SKM-1 treated with dmso at 0.1 percent for 144 hours (cell line): Measurements from ENCODE around the gene NRSN1.
"Not testable (repeated sequence)": the region's sequence is repeated elsewhere in the genome, so short reads cannot be mapped to it uniquely, and the experiment has no call there.

ENCODE experiments used
- DNase-seq: peaks from one replicate; lab custom pipeline; 2025; ENCODE audit not compliant: unreplicated experiment; lab: John Stamatoyannopoulos, UW

NRSN1 gene

DNA sequence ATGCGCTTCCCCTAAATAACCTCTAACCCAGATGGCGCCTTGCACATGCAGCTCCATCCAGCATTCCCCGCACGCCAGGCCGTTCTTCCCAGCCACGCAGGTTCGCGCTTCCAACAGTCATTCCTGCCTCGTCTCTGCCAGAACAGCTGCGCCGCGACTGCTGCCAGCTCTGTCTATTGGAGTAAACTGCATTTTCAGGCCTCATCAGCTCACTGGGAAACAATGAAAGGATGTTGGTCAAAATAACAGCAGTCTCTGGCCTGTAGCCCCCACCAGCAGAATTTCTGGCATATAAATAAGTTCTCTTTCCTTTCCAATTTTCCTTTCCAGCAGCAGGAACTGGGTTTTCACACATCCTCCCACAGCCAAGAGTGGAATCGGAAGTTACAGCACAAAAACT lies 14.6 kb downstream of the NRSN1 start:
- no peak for DNase-seq

DNA sequence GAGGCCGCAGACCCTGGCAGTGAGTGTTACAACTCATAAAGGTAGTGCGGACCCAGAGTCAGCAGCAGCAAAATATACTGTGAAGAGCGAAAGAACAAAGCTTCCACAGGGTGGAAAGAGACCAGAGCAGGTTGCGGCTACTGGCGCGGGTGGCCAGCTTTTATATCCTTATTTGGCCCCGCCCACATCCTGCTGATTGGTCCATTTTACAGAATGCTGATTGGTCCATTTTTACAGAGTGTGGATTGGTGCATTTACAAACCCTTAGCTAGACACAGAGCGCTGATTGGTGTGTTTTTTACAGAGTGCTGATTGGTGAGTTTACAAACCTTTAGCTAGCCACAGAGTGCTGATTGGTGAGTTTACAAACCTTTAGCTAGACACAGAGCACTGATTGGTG lies 16.7 kb downstream of the NRSN1 start:
- DNase-seq: not testable (repeated sequence)

DNA sequence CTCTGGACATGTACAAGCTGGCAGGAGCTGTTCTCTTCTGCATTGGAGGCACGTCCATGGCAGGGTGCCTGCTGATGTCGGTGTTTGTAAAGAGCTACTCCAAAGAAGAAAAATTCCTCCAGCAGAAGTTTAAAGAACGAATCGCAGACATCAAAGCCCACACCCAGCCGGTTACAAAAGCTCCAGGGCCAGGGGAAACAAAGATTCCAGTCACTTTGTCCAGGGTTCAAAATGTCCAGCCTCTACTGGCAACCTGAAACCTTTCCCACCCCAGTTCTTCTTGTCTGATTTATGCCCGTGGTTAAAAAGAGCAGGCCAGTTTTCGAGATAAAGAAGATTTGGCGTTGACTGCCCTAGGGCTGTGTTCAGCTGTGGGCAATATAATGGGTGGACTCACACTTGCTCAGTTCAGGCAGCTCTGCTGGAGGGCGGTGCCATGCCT lies 19.7 kb downstream of the NRSN1 start:
- no peak for DNase-seq

DNA sequence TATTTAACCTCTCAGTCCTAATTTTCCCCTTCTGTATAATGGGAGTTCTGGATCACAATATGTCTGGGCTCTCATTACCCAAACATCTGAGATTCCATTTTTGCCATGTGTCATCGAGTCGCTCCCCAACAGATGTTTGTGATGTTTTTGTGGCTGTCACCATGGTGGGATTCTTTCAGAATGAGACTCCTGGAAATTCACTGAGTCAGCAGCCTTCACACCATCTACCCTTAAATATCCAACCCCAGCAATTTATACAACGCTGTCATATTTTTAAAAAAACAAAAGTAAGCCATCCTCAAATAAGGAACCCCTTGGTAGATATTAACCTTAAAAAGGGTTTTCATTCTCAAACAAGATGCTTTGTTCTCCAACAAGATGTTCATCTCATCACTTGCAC lies 20.9 kb downstream of the NRSN1 start:
- no peak for DNase-seq

DNA sequence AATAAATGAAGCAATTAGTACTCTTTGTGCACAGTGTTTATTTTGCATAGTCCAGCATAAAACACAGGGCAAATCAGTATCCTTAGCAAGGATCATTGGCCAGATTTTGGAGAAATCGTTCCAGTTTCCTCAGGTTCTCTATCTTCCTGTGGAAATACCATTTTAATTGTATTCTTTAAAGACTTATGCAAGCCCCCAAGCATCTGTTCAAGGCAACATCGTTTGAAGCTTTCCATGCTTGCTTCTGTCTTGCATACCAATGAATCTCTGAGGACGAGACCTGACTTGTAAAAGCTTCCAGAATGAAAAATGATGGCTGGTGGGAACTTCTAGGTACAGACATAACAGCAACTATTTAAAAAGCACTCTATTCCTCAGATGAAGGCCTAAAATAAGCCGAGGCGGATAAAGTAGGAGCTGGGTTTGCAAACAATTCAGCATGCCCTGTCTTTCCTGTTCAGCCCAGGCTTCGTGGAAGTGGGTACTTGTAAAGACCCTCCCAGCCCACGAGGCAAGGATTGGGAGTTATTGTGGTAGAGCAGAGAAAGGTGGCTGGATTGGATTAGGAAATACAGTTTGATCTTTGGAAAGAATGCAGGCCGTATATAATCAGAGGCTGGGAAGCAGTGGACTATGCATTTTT lies 21.6 kb downstream of the NRSN1 start:
- no peak for DNase-seq

DNA sequence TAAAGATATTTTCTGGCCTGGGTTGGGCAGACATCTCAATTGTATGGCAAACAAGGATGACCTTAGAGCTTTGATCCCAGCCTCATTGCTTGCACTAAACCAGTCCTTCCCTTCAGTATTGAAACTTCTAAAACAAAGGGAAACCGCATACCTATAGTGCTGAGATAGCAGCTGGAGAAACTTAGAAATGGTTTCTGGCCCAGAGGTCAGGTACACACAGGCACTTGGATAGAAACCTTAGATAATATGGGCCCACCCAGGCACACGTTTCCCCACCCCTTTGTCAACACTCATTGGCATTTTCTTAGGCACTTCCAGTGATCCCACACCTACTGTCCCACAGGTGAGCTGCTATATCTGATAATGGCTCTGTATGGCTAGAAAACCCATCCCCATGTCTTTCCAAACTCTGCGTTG lies 22.1 kb downstream of the NRSN1 start:
- DNase-seq: no peak

DNA sequence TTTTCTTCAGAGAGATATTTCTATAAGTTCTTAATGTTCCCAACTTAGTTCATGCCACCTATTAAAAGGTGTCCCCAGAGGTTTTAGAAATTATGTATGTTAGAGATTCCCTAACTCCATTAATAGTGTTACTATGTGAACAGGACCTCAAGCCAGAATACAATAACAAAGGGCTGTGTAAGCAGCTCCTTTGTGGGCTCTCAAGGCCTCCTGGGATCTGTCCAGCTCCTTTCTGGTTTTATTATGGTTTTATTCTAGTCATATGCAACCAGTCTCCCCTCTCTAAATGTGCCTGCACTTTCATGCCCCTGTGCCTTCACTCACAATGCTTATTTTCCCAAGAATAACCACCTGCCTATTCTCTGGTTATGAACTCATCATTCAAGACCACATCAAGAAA lies 22.7 kb downstream of the NRSN1 start:
- no peak for DNase-seq

DNA sequence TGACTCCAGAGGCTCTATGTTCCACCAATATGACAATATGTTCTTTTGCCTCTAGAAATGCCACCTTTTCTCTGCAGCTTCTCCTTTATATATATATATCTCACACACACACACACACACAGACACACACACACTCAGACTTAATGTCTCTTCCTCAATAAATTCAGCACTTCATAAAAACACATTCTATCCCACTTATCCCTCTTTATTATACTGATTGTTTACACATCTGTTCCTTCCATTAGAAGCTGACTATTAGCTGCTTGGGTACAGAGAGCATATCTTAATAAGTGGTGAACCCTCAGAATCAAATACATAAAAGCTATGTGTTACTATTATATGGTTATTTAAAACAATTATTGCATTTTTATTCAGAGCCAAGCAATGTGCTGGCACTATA lies 23.3 kb downstream of the NRSN1 start:
- DNase-seq: no peak

DNA sequence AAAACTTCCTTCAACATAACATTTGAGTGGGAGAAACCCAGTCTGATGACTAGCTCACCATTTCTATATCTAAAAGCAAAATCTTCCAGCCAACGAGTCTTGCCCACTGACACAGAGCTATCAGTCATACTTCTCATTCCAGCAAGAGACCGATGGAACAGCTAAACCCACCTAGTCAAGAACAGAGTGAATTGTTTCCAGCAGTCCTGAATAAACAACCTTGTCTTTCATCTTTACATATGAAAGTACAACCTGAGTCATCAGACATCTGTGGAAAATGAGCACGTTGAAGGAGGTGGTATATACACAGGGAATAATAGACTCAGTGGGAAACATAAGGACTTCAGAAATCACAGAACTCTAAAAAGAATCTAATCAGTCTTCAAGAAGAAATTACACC lies 23.8 kb downstream of the NRSN1 start:
- DNase-seq: no peak

DNA sequence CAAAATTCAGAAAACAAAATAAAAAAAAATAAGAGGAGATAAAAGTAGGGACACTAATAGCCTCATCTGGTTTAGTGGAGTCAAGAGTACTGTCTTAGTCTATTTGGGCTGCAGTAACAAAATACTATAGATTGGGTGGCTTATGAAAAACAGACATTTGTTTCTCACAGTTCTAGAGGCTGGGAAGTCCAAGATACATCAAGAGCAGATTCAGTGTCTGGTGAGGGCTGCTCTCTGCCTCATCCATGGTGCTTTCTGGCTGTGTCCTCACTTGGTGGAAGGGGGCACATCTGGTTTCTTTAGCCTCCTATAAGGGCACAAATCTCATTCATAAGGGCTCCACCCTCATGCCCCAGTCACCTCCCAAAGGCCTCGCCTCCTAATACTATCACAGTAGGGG lies 26.0 kb downstream of the NRSN1 start:
- no peak for DNase-seq

DNA sequence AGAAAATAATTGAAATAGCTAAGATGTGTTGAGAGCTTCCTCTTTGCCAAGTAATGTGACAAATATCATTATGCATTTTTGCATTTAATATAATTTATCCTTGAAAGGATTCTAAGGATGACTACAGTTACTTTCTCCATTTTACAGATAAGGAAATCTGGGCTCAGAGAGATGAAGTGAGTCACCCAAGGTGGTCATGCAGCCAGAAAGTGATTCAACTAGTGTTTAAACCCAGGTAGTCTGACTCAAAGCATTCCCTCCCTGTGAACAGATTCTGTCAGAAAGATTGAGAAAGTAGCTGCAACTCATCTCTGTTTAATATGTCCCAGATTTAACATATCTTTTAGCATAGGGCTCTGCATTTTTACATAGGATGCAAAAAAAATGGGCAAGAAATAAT lies 28.1 kb downstream of the NRSN1 start:
- no peak for DNase-seq

DNA sequence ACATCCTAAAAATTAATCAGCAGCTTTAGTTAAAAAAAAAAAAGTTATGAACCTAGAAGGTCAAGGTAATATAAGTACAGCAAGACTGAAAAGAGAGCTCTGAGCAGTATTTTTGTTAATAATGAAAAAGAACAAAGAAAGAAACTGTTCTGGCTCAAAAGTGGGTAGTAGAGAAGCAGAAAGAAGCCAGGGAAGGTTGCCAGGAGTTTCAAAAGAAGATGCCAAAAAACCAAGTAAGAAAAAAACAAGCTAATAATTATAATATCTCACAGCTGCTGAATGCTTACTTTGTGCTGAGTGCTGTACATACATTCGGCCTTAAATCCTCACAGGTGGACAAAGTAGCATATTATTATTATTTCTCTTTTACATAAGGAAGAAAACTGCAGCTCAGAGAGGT lies 31.9 kb downstream of the NRSN1 start:
- no peak for DNase-seq

DNA sequence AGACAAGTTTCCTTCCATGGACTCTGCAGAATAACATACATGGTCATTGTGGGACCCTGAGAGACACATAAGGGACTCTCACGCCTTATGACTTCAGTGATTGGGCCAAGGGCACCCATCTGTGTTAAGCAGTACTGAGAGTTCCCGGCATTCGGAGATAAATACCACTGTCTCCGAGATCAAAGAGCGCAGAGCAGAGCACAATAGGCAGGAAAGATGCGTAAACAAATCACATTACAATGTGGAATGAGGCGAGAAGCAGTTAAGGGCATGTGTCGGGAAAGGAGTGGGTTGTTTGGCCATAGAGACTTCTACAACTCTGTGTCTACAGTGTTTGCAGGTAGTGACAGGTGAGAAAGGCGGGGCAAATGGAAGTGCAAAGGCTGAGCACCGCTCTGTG lies 57.6 kb downstream of the NRSN1 start:
- DNase-seq: no peak

DNA sequence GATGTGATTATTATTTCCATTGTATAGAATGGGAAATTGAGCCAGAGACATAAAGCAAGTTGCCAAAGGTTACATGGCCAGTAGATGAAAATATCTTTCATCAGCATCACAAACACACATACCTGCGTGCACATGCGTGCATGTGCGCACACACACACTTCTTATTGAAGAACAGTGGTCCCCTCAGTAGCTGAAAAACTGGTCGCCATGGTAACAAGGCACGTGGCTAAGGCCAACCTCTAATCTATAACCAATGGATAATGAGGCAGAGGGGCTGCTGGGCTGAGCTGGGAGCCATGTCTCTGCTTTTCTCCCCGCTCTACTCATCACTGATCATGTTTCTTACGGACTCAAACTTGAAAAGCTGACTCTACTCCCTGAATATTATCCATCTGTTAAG lies 60.3 kb downstream of the NRSN1 start:
- DNase-seq: no peak

DNA sequence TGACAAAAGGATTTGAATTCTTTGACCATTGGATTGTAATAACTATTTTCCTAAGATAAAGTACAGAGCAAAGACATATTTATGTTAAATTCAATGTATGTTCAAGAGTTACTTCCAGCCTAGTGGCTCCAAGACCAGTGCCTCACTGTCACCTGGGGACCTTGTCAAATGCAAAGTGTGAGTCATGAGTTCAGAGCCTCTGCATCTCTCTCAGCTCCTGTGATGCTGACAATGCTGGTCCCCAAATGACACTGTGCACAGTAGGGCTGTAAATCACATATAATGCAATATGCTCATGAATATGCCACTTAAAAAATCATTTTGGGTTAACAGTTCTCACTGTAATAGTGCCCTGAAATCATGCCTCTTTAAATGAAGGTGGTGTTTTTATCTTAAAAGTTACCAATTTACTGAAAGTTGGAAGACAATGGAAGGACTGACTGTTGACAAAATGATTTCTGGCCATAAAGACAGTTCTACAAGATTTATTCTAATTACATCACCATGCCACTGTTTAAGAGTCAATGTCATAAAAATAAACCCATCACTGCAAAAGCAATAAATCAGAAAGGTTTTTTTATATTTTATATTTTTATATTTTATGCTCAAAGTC lies 62.1 kb downstream of the NRSN1 start:
- DNase-seq: no peak

DNA sequence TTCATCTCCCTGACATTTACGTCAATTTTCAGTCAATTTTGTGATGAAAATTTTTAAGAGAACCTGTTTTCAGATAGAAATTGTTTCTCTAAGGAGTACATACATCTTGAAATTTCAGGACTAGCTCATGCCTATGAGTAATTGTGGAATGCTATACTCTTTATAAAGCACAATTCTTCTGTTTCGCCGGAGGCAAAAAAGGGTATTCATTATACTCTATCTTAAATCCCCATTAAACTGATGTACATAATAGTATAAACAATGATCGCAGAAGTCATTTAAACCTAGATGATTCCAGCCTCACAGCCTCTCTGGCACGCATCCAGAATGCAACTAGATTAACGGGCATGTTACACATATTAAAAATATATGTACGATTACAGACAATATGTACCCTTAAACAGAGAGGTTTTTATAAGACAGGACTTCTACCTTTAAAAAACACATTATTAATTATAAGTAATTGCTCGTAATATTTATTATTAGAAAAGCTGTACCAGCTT lies 62.6 kb downstream of the NRSN1 start:
- no peak for DNase-seq

DNA sequence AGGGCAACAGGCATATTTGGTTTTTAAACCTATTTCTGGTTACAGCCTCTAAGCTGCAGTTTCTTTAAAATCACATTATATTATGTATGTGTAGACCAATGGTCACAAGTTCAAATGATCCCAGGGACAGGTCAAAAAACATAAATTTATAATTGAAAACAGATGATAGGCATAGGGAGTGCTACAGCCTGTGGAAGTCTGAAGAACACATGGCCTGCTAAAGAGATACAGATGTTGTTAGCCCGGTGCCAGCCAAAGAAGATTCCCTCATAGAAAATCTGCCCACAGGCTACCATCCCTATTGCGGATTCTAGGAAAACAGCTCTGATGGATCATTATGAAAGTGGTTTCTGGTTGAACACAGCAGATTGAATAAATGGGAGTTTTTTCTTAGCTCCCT lies 65.3 kb downstream of the NRSN1 start:
- DNase-seq: no peak

DNA sequence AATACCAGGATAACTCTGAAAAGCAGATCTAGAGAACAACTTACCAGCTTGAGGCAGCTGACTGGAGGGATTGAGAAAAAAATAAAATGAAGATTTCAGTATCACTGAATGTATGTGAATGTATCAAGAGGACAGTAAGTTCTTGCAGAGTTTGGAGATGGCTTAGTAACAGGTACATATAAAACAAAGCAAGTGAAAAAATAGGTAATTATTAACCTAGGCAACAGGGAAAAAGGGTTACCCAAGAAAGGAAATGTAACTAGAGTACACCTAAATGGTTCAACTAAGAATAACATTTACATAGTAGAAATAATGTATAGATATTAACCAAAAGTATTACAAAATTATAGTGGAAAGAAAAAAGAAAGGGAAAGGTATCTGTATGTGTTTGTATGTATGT lies 67.3 kb downstream of the NRSN1 start:
- DNase-seq: no peak

DNA sequence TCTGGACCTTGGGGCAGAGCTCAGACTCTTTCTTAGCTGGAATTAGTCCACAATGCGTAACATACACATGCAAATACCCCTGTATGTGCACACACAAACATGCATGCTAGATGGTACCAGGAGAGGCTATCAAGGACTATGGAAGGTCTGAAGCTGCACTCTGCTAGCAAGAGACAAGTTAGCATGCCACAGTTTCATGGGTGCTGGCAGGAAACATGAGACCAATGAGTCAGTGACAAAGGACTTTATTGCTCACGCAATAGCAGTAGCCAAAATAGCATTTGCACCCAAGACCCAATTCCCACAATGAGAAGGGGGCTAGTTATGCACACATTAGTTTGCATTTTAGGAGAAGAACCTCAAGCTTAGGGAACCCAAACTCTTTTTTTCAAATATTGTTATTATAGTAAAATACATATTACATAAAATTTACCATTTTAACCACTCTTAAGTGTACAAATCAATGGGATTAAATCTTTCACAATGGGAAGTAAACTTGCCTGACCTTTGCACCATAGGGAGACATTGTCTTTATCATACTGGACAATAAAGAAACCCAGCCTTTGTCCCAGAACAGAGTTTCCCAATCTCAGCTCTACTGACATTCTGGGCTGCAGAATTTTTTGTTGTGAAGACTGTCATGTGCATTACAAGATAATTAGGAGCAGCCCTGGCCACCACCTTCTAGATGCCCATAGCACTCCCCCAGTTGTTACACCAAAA lies 69.1 kb downstream of the NRSN1 start:
- no peak for DNase-seq

DNA sequence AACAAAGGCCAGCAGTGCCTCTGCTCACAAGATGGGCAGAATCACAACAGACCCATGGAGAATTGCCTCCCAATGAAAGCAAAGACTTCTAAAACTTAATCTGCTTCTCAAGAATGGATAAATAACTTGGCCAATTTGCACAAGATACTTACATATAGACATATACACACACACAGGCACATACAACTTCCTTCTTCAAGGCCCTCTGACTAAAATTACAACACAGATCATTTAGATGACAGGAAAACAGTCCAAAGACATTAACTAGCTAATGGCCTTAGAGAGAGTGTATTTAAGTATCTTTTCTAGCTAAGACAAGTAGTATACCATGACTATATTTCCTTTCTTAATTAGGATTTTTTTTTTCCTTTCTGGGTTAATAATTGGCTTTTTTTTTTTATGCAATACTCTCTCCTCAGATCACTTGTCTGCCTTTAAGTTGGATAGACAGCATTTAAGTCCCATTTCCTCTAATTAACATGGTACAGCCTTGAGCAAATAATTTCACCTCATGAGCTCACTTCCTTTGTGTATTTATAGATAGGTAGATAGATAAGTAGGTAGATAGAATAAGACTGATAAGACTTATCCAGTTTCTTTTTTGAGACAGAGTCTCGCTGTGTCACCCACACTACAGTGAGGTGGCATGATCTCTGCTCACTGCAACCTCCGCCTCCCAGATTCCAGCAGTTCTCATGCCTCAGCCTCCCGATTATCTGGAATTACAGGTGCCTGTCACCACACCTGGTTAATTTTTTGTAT lies 70.0 kb downstream of the NRSN1 start:
- DNase-seq: no peak
